Measurements from ENCODE around the gene HSD17B8.

The HSD17B8 gene

DNA sequence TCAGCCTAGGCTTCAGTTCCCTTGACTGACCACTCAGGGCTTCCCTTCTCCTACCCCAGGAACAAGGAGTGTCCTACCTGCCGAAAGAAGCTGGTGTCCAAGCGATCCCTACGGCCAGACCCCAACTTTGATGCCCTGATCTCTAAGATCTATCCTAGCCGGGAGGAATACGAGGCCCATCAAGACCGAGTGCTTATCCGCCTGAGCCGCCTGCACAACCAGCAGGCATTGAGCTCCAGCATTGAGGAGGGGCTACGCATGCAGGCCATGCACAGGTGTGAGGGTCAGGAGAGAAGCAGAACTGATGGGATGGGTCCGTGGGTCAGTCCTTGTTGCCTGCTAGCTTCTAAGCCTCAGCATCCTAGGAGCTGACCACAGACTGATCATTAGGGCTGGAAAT lies 5.4 kb downstream of the HSD17B8 start:
- TF ChIP-seq, protein P1, sequence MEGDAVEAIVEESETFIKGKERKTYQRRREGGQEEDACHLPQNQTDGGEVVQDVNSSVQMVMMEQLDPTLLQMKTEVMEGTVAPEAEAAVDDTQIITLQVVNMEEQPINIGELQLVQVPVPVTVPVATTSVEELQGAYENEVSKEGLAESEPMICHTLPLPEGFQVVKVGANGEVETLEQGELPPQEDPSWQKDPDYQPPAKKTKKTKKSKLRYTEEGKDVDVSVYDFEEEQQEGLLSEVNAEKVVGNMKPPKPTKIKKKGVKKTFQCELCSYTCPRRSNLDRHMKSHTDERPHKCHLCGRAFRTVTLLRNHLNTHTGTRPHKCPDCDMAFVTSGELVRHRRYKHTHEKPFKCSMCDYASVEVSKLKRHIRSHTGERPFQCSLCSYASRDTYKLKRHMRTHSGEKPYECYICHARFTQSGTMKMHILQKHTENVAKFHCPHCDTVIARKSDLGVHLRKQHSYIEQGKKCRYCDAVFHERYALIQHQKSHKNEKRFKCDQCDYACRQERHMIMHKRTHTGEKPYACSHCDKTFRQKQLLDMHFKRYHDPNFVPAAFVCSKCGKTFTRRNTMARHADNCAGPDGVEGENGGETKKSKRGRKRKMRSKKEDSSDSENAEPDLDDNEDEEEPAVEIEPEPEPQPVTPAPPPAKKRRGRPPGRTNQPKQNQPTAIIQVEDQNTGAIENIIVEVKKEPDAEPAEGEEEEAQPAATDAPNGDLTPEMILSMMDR (IDR thresholded peaks at IDR 0.05; ENCODE audit: extremely low read depth, insufficient read depth, missing control alignments), result no peak
- in situ Hi-C loops (cut with MboI; ENCODE audit: low pct_unique_long_range_greater_than_20kb, low sequenced_read_pairs, unreplicated experiment), result no loop called here
- DNase-seq (ENCODE audit: low spot score), result peak; percentile 8

DNA sequence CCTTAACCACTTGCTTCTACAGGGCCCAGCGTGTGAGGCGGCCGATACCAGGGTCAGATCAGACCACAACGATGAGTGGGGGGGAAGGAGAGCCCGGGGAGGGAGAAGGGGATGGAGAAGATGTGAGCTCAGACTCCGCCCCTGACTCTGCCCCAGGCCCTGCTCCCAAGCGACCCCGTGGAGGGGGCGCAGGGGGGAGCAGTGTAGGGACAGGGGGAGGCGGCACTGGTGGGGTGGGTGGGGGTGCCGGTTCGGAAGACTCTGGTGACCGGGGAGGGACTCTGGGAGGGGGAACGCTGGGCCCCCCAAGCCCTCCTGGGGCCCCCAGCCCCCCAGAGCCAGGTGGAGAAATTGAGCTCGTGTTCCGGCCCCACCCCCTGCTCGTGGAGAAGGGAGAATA lies 6.7 kb downstream of the HSD17B8 start:
- TF ChIP-seq, protein P1 (IDR thresholded peaks at IDR 0.05; ENCODE audit: extremely low read depth, insufficient read depth, missing control alignments), result no peak
- in situ Hi-C loops (cut with MboI; ENCODE audit: low pct_unique_long_range_greater_than_20kb, low sequenced_read_pairs, unreplicated experiment), result no loop called here
- DNase-seq (ENCODE audit: low spot score), result no peak

DNA sequence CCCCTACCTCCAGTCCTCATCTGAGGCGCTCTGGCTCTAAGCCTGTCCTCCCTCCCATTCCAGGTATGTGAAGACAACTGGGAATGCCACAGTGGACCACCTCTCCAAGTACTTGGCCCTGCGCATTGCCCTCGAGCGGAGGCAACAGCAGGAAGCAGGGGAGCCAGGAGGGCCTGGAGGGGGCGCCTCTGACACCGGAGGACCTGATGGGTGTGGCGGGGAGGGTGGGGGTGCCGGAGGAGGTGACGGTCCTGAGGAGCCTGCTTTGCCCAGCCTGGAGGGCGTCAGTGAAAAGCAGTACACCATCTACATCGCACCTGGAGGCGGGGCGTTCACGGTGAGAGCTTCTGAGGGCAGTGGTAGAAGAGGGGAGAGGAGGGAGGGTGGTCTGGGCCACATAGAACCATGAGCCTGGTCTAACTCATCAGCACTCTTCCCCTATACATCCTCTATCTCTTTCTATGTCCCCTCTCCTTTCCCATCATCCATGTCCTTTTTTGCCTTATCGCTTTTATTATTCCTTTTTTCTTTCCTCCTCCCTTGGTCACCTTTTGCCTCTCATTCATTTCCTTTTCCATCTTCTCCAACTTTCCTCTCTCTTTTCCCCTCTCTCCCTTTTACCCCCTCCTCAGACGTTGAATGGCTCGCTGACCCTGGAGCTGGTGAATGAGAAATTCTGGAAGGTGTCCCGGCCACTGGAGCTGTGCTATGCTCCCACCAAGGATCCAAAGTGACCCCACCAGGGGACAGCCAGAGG lies 7.4 kb downstream of the HSD17B8 start:
- DNase-seq (ENCODE audit: low spot score), result peak; percentile 11
- TF ChIP-seq, protein P1 (IDR thresholded peaks at IDR 0.05; ENCODE audit: extremely low read depth, insufficient read depth, missing control alignments), result no peak
- in situ Hi-C loops (cut with MboI; ENCODE audit: low pct_unique_long_range_greater_than_20kb, low sequenced_read_pairs, unreplicated experiment), result no loop called here

DNA sequence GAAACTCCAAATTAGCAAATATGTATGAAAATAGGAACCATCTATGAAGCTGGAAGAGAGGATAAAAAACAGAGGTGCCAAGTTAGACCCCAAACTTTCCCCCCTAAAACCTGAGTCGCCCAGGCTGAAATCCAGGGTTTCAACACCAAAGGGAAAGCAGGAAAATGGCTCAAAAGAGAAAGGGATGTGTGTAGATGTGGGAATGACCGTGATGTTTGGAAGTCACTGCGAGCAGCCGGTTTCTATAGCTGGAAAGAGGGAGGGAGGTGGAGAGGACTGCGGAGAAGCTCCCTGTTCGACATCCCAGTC lies 8.4 kb downstream of the HSD17B8 start:
- TF ChIP-seq, protein P1 (IDR thresholded peaks at IDR 0.05; ENCODE audit: extremely low read depth, insufficient read depth, missing control alignments), result no peak
- in situ Hi-C loops (cut with MboI; ENCODE audit: low pct_unique_long_range_greater_than_20kb, low sequenced_read_pairs, unreplicated experiment), result no loop called here
- DNase-seq (ENCODE audit: low spot score), result peak; percentile 6

DNA sequence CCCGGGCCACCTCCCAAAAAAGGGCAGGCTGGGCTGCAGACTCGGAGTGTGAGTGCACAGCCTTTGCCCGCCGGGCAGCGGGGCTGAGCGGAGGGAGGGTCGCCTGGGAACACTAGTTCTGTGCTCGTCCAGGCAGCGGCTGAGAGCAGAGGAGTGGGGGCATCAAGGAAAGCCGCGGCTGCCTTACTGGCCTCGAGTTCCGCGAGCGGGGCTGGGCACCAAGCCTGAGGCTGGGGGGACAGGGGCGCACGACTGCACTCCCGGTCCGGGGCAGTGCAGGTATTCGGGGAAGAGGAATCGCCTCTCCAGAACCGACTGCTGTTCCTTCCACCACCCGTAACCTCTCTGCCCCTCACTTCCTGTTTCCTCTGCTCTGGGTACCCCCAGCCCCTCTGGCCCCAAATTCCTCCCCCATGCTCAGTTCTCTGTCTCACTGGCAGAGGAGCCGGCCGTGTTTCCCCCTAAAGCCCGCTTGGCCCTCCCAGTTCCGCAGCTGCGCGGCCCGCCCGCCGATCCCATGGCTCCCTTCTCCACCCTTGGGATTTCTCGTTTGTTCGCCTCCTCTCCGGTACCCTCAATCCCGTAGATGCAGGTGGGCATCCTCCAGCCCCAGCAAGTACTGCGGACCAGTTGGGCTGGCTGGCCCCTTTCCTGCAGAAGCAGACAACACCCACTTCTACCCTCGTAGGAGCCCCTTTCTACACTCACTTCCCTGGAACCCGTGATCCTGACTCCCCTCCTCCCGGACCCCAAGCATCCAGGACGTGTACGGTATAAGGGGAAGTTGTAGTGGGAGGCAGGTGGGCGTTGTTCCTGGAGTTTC lies 8.9 kb downstream of the HSD17B8 start:
- peak; percentile 51 for DNase-seq (ENCODE audit: low spot score)
- in situ Hi-C loops (cut with MboI; ENCODE audit: low pct_unique_long_range_greater_than_20kb, low sequenced_read_pairs, unreplicated experiment), result no loop called here
- TF ChIP-seq, protein P1 (IDR thresholded peaks at IDR 0.05; ENCODE audit: extremely low read depth, insufficient read depth, missing control alignments), result no peak

DNA sequence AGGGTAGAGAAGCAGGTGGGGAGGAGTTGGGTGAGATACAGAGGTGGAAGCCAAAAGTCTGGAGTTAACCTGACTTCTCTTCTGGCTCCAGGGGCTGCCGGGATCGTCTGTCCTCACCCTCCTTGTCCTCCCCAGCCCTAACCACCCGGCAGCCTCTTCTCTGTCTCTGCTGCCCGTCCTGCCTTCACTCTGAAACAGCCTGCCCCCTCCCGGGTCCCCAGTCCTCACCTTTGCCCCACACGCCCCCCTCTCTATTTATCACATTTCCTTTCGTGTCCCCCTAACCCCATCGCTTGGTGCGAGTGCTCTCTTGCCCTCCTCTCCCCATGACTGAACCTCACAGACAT lies 9.5 kb downstream of the HSD17B8 start:
- TF ChIP-seq, protein P1 (IDR thresholded peaks at IDR 0.05; ENCODE audit: extremely low read depth, insufficient read depth, missing control alignments), result no peak
- in situ Hi-C loops (cut with MboI; ENCODE audit: low pct_unique_long_range_greater_than_20kb, low sequenced_read_pairs, unreplicated experiment), result no loop called here
- DNase-seq (ENCODE audit: low spot score), result peak; percentile 21

Measured in GM13977 (cell line).